ENCODE results near the gene HHAT.
A peak's percentile ranks its signal among the peaks of the same experiment; 100 is the strongest.
"Not testable (repeated sequence)": the region's sequence is repeated elsewhere in the genome, so short reads cannot be mapped to it uniquely, and the experiment has no call there.

Gene HHAT

DNA sequence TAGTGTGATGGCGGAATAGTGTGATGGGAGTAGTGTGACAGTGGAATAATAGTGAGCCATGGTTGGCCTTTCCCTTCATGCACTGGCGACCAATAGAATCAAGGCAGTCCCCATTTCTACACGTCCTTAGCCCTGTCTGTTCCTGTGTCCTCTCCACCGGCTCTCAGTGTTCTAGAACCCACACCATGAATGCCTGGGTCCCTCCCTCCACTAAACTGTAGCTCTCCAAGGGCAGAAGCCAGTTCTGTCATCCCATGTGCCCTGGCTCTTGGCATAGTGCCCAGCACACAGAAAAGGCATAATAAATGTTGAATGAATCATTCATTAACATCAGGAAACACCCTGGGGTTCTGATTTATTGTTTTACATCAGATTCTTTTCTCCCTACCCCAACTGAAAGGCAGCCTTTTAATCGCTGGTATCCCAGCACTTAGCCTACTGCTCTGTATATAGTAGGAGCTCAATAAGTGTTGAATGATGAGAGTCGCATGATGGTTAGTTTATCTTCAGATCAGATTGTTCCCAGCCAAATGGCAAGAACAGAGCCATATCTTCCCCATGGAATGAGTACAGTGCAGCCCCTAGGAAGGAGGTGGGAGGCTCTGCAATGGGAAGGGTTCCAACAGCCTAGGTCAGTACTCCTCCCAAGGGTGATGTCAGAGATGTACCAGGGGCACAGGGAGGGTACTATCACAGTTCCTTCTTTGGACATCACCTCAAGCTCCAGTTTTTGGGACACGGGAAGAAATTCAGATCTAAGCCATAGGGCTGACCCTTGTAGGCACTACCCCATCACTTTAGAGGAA lies 325.7 kb downstream of the HHAT start:
- no peak for DNase-seq

DNA sequence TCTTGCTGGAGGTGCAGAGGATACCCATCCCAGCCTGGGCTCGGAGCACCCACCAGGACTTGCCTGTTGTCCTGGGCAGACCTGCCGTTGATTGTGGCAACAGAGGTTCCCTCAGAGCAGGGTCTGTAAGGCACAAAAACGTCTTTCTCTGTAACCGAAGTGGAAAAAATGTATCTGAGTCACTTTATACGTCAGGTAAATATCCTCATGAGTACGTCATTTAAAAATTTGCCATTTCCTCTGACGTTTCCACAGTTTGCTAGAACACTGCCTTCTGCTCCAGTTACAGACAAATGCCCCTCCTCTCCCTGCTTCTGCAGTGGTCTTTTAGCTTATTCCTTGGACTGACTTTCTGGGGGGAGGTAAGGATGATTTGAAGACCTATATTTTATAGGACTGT lies 326.8 kb downstream of the HHAT start:
- no peak for DNase-seq

DNA sequence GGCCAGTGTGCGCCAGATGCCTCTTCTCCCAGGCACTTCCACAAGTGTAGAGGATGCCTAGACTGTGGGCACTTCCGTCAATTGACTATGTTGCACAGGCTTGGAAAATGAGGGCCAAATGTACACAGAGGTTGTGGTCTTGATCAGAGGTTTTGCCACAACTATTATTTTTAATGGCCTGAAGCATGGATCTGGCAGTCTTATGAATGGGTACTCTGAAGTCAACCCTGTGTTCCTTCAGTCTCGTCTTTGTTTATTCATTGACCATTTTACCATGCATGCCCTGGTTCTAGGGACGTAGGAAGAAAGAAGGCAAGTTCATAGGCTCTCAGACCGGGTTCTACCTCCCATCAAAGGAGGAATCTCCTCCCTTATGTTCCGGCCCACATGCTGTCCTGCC lies 329.1 kb downstream of the HHAT start:
- DNase-seq = no peak

DNA sequence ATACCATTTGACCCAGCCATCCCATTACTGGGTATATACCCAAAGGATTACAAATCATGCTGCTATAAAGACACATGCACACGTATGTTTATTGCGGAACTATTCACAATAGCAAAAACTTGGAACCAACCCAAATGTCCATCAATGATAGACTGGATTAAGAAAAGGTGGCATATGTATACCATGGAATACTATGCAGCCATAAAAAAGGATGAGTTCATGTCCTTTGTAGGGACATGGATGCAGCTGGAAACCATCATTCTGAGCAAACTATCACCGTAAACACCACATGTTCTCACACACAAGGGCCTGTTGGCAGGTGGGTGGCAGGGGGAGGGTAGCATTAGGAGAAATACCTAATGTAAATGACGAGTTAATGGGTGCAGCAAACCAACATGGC lies 332.8 kb downstream of the HHAT start:
- DNase-seq = not testable (repeated sequence)

DNA sequence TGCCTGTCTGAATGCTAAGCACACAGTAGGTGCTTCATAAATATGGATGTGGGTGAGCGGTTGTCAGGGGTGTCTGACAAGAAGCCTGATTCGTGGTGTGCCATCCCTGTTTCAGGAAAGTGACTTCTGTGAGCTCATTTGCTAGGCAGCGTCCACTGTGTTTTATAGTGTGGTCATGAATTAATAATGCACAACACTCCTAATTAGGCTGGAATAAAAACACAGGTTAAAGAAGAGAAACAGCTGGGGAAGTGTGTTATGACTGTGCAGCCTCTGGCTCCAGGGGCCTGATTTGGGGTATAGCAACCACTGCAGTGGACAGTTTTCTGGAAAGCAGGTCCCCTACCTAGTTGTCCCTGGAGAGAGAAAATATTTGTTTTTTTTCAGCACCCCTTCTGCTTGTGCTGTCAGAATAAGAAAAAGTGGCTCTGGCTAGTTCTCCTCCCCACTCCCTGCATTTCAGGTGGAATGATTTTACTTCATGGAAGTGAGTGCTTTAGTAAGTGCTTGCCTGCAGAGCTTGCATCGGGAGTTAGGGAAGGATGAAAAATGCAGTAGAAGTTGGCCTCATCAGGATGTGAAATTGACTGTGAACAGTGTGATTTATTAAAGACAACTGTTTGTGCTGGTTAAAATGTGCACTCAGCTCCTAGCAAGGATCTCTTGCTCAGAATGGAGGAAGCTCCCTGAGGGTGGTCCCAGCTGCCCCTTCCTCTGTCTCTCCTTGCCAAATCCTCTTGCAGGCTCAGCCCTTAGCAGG lies 333.8 kb downstream of the HHAT start:
- peak; percentile 59 for DNase-seq

DNA sequence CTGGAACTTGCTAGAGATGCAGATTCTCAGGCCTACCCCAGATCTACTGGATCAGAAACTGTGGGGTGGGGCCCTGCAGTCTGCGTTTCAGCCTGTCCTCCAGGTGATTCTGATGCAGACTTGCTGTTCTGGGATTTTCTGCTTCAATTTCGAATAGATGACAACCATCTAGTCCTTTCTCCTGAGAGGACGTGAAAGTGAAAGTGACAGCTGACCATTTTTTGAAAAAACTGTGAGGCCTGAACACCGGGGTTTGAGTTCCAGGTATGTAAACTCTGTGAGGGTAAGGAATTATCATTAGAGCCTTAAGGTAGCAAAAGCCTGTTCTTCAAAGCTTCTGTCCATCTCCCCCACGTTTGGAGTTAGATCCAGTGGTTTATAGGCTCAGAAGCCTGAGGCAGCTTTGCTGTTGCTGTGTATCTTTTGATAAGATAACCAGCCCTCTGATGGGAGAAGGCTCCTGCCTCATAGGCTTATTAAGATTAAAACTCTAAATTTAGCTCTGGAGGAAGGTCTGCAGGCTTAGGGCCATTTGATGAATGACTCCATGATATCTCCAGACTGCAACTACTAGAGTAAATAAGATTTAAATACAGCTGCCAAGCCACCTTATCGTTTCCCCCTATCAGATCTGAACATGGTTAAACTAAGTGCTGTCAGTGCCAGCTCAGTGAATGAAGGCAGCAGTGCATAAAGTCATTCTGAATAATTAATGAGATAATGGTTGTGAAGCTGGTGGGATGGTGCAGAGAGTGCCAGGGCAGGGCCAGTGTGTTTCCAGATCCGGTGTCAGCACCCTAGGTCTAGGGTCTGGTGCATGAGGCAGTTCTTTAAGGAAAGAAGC lies 335.2 kb downstream of the HHAT start:
- peak; percentile 80 for DNase-seq

DNA sequence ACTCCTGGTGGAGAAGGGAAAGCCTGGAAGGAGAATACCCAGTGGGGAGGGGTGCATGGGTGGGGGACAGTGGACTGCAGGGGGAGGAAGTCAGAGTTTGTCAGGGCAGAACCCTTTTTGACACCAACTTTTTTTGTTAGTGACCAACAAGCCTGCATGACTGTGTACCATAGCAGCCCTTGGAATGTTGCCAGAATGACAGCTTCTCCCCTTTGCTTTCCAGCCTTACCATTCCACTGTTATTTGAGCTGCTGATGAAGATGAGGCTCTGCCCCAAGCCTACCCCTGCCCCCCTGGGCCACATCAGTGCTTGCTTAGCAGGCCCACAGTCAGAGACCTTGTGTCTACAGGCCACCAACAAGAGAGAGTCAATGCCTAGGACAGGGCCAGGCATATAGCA lies 341.2 kb downstream of the HHAT start:
- DNase-seq = no peak

DNA sequence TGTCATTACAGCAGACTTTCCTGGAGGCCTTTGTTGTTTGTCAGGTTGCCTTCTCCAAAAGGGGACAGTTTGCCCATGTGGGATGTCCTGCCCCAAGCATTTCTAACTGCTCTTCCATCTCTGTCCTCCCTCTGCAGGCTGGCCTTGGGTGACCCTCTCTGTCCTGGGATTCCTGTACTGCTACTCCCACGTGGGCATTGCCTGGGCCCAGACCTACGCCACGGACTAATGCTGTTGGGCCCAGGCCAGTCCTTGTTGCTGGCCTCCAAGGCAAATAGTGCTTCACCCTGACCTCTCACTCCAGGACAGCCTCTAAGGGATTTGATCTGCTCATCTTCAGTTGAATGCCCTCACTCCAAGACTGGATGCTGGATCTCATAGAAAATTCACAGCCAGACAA lies 345.4 kb downstream of the HHAT start:
- DNase-seq = no peak

DNA sequence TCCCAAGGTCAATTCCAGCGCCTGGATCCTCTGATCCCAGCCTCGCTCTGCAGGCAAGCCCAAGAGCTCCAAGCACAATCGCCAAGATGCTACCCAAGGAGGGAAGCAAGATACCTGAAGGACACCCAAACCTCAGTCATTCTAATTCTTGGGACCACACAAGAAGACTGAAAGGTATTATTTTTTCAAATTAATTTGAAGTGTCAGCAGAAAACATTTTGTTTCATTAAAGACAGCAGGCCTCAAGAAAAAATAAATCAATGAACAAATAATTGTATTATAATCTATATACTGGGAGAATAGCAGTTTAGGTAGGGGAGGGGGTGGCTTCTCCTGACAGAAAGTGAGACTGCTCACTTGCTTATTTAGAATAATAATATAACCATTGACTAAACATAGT lies 347.8 kb downstream of the HHAT start:
- DNase-seq = no peak

DNA sequence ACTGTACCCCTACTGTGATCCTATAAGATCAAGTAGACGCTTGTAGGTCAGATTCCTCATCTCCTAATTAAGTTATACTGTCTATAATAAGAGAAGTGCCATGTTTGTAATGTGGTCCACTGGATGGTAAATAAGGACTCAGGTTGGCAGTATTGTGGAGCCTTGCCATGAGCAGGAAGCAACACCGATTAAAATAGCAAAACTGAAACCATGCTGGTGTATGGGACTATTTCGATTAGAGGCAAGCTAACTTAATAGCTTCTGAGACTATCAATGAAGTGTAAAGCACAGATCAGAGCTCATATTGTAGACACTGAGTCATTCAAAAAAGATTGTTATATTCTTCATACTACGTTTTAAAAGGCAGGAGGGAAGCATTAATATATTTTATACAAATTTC lies 348.8 kb downstream of the HHAT start:
- no peak for DNase-seq

DNA sequence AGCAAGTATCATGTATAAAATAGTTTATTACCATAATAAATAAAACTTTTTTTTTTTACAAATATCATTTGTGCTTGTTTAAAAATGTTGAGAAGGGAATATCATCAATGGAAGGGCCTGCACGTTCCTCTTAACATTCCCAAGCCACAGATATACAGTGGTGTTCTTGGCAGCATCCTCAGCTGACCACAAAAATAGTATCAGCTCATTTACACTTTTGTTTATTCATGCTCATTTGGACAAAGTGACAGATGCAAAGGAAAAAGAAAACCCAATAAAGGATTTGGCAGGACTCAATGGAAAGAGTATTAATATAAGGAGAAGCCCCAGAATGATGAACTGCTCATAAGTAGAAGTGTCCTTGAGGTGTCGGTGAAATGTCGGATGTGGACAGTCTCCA lies 349.6 kb downstream of the HHAT start:
- DNase-seq = no peak

DNA sequence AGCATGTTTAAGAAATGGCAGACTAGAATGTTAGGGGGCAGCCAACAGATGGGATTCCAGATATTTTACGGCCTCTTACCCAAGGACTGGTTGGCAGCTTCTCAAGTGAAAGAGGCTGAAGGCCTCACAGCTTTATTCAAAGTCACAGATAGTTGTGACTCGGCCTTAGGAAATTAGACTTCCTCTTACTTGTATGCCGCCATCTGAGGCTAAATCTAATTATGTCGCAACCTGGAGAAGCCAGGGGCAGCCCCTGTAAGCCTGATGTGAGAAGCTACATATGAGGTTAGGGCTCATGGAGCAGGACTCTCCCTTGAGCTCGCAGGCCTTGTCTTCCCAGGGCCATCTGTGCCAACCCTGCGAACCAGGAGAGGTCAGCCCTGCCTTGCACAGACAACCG lies 352.5 kb downstream of the HHAT start:
- no peak for DNase-seq

DNA sequence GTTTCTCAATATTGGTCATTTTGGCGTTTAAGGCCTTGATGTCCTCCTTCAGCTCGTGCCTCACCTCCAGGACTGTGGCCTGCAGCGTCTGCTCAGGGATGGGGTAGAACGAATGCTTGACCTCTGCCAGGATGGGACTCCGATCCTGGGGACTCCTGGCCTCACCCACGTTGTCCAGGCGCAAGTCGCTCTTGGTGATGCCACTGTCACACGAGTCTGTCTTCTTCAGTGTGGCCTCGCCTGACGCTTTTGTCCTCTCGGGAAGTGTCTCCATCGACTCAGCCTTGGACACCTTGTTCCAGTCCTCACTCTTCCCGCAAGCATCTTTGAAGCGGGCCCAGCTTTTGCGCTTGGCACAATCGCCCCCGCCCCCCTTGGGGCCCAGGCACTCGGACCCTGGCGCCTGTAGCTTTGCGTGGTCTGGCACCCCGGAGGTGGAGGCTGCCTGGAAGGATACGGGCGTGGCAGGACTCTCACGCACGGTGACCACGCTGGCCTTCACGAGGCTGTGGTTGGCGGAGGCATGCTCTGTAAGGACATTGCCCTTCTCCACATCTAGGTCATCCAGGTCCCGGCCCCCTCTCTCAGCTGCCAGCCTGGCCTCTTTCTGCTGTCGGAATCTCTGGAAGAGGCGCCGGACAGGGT lies 354.8 kb downstream of the HHAT start:
- no peak for DNase-seq

DNA sequence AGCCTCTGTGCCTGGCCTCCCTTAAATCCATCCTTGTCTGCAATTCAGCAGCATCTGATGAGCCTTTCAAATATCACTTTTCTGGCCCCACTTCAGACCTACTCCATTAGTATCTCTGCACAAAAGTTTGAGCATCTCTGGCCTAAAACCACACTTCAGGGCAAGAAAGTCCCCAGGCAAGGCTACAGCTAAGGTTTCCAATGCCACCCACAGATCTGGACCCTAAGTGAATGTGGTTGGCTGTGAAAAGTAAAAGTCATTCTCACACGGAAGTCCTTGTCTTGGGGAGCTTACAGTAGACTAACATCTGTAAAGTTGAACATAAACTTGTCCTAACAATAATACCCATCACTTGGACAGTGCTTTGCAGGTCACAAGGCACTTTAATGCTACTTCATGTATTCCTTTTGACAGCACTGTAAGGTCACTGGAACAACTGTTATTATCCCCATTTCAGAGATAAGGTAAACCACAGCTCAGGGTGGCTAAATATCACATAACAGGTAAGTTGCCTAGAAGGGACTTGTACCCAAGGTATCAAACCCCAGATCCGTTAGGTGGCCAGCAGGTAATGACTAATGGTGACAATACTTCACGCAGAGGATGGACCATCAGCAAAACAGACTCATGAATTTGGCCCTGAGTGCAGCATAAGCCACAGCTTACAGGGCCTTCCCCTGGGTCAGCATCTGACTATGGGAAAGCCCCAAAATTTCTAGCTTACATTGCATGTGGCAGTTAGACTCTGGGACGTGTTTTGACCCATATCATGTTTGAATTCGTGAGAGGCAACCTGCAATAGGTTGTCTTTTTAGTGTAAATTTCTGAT lies 356.0 kb downstream of the HHAT start:
- no peak for DNase-seq

DNA sequence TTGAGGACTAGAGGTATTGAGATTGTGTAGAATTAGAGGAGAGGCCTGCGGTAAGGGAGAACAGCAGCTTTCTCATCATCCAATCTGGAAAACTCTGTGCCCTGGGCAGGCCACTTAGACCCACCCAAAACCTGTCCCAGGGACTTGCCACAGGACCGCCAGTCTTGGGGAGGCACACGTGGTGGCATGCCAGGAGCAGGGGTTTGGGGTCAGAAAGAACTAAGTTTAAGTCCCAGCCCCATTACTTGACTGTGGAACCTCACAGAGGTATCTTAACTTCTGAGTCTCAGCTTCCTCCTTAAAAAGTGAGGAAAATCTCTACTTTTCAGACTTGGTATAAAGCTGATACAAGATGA lies 356.6 kb downstream of the HHAT start:
- no peak for DNase-seq

DNA sequence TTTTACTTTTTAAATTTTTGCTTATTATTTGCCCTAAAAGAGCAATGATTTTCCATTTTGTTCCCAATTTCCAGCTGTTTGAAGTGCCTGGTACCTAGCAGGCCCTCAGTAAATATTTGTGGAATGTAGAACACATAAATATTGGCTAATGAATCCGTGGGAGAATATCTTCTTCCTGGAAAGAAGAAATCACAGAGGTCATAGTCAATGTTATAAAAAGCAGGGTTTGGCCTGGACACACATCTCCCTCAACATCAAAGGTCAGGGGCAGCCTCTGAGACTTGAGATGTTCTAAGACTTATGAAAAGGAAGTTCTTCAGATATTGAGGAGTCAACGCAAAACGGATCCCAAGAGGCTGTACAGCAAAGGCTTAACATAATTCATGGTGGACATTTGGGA lies 358.1 kb downstream of the HHAT start:
- no peak for DNase-seq

DNA sequence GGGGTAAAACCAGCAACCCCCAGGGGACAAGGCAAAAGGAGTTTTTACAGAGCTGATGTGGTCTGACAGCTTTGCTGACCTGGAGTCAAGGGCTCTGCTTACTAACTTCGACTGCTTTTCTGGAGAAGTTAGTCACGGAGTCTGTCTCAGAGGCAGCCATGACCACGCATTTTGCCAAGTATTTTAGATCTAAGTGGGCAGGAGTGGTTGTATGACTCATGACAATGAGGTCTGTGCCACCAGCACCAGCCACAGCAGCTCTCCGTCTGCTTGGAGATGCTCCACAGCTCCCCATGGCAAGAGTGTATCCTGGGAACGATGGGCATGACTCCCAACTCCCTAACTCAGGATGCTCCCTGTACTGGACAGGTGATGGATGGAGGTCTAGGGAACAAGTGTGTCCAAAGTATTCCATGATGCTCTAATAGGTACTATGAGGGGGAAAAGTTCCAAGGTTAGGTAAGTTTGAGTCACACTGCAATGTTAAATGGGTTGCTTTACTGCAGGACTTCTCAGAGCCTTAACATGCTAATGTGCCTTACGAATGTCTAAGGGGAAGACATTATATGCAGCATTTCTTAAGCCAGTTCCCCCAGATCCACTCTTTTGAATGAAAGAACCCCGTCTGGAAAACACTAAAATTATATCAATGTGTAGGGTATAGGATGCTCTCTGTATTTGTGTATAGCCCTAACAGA lies 359.0 kb downstream of the HHAT start:
- no peak for DNase-seq

DNA sequence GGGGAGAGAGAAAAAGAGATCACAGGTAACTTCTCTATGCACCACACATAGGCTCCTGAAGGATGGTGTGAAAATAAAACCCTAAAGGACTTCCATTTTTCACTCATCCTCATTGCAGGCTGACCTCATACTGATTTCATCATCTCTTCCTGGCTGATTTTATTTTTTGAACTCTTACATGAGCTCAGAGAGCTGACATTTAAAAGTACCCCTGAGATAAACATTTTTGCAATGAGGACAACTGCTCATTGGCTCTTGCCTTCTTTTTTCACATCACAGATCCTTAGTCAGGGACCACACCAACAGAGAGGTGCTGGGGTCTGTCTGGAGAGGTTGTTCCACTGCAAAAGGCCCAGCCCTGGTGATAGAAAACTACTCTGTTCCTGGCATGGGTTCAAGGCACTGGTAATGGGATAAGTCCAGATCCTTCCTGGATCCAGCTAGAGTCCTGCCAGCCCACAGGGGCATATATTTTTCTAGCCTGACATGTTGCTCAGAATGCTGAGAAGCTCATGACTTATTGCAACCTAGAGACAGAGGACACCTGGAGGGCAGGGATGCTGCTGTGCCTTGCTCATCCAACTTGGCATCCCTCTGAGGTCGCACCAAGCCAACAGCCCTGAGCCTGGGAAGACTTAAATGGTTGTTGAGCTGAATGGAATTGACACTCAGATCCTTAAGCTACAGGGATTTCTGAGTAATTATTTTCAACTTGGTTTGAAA lies 360.0 kb downstream of the HHAT start:
- DNase-seq = no peak

DNA sequence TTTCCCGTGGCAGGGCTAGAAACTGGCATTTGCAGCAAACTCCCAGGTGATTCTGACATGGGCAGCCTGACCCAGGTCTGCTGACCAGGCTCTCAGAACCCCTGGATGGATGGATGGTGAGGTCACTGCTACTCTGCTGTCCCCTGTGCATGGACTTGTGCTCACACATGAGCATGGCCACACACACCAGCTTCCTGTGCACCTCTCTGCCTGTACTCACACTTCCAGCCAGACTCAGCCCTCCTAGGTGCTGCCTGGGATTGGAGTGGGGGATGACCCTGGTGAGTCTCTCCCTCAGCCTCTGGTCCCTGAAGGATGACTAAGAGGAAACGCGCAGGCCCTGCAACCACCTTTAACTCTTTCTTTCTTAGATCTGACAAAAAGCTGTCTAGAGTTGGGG lies 361.1 kb downstream of the HHAT start:
- no peak for DNase-seq

DNA sequence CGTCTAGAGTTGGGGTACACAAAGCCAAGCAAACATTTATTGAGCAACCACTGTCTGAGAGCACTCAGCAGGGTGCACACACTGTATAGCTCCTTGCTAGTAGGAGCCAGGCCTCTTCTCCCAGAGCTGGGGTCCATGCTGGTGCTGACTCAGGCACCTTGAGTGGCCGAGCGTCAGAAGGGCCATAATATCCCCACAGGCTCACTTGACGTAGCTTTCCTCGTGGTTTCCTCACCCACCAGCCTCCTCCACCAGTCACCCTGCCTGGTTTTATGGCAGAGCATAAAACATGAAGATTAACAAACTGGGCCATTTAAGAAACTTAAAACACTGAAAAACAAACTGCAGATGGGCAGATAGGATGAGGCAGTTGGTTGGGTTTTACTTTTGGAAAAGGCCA lies 361.5 kb downstream of the HHAT start:
- DNase-seq = no peak

DNA sequence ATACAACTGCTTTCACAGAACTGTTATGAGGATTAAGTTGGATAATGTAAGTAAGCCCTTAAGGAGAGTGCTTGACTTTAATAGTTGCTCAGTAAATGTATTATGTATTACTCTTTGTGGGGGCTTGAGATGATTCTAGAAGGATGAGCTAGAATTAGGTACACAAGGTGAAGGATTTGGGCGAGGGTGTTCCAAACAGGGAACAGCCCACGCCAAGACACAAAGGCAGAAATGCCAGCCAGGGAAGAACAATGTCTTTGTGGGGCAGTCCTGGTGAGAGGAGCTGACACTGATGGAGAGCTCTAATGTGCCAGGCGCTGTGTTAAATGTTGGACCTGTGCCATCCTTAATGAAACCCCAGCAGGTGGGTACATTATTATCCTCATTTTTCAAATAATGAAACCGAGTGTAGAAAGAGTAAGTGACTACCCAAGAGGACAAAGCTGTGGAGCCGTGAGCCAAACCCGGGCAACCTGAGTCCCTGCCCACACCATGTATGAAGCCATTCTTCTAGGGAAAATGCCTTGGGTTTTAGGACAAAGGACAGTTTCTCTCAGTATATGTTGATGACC lies 362.4 kb downstream of the HHAT start:
- DNase-seq = no peak

All from eye (tissue), 1 donor.